ENCODE measurements around the gene CDYL2.

- TF ChIP-seq CTCF (IDR thresholded peaks at IDR 0.05 in 4 of 5, conservative IDR thresholded peaks at IDR 0.05 in 1 of 5) (no peak), POLR2A (IDR thresholded peaks at IDR 0.05) (no peak)
These were observed 234.8 kb downstream of the CDYL2 start for GRCh38 chr16:80569440-80570105.
